H1 (cell line): ENCODE results near the gene OGFOD2. TPM values are rescaled to one million over a fixed set of nuclear protein-coding genes. Genes with fewer than 3 reads are reported as not detected.

Source experiments
- ATF3 ChIP-seq: IDR thresholded peaks from 2 replicates; pipeline ENCODE4 v1.6.1; 2011; ENCODE audit warnings: low read depth, mild to moderate bottlenecking, low read length; ENCODE audit not compliant: insufficient read depth
- polyA plus RNA-seq, 7 experiments: library from polyadenylated mRNA; depleted of rRNA in 3 of 7; stranded (reverse) in 5 of 7; unstranded in 2 of 7; fragments of >200 nt in 5 of 7; fragments of 200-250 nt in 2 of 7; gene quantifications; 1 replicate in 5 of 7; 2 replicates in 1 of 7; 4 replicates in 1 of 7; pipeline versions ENCODE4 v1.2.1 to v1.2.3, GENCODE V29; 2011 to 2013; ENCODE audit warnings: missing spikeins in 2 of 7, mixed read lengths in 2 of 7
- total RNA-seq: library from RNA; stranded (reverse); fragmentation: NEBNext Ultra II Directional; extraction: Animal tissue kit (Norgen Biotek cat#: 25700); gene quantifications from 2 replicates; pipeline ENCODE4 v1.2.1, GENCODE V29; 2021
- TF ChIP-seq, protein P1 (sequence below): IDR thresholded peaks from 2 replicates; pipeline ENCODE4 v1.6.1; 2012; ENCODE audit warnings: inconsistent platforms

OGFOD2 gene
- total and polyA plus RNA-seq, 2 of the 8 experiments (the other 6 are each of a cell fraction or from before 2014, with no cell fraction given), result 17.3 to 20.3 TPM

GRCh38 chr12:122955156-122955555, 19.9 kb upstream of the OGFOD2 start (continued):
- TF ChIP-seq, protein P1, sequence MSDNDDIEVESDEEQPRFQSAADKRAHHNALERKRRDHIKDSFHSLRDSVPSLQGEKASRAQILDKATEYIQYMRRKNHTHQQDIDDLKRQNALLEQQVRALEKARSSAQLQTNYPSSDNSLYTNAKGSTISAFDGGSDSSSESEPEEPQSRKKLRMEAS, result no peak
- TF ChIP-seq ATF3, result no peak
